ENCODE measurements around the gene JPH3.

JPH3 gene

DNA sequence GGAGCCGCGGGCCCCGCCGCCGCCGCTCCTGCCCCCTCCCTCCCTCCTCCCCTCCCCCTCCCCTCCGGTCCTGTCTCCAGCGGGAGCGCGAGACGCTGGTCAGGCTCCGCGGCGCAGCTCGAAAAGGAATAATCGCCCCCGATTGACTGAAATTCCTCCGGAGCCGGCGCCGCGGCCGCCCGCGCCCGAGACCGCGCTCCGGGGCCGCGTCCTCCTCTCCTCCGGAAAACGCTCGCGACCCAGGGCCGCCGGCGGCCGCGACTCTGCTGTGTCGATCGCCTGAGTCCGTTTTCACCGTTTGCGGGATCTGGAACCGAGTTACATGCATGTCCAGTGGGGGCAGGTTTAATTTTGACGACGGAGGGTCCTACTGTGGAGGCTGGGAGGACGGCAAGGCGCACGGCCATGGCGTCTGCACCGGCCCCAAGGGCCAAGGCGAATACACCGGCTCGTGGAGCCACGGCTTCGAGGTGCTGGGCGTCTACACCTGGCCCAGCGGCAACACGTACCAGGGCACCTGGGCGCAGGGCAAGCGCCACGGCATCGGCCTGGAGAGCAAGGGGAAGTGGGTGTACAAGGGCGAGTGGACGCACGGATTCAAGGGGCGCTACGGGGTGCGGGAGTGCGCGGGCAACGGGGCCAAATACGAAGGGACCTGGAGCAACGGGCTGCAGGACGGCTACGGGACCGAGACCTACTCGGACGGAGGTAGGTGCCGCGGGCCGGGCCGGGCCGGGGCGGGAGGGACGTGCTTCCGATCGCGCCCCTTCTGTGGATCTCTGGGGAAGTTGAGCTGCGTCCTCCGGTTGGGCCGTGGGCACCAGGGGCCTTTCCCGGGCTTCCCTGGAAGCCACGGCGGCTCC is 744 bp downstream of the JPH3 start:
- DNase-seq = no peak

DNA sequence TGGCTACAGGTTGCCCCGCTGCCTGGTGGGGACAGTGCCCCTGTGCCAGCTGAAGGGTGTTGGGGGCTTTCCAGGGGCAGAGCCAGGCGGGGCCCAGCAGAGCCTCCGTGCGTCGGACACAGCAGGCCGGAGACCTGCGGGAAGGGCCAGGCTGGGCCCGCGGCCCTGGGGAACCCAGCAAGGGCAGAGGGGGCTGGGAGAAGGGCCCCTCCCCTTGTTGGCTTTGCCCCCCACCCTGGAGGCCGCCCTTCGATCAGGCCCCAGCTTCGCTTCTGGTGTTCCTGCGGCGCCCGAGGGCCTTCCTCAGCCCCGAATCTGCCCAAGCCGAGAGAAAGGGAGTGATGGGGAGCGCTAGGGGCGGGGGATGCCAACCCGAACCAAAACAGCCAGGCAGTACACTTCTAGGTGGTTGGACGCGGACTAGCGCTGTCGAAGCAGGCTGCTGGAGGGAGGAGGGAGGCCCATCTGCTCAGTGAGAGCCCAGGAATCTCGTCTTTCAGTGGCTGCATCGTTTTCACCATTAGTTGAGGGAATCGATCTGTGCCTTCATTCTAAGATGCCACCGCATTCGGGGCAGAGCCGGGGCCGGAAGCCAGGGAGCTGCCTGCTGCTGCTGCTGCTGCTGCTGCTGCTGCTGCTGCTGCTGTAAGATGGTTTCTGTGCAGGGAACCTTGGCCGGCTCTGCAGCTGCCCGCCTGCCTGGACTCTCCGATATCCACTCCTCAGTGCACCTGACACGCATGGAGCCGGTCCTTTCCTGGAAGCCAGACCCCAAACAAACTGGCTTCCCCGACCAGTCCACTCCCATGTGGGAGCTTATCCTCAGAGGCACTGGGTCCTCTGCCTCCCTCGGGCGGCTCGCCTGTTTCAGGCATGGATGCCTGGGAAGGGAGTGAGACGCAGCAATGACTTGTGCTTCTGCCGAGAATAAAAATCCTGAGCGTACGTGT is 1.7 kb downstream of the JPH3 start:
- DNase-seq = no peak

DNA sequence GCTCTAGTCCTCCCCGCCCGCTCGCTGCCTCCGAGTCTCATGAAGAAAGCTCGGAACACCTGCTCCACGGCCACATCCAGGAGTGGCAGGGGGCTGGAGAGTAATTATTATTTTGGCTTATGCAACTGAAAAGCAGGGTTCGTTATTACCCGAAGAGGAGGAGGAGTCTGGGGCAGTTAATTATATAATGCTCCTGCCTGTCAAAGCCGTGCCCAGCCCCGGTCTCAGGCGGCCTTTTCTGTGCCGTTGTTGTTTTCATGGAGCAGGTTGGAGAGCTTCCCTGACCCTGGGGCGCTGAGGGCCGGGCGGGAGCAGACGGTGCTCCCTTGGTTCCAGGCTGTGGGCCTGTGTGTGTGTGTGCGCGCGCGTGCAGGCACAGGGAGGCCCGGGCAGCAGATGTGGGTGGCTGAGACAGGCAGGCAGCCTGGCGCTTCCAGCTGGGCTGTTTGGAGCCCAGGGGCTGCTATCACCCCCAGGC is 2.4 kb downstream of the JPH3 start:
- no peak for DNase-seq

- DNase-seq = no peak
Measured at GRCh38 chr16:87607223-87607622, 4.9 kb downstream of the JPH3 start.

- DNase-seq = no peak
Measured at GRCh38 chr16:87607871-87608270, 5.6 kb downstream of the JPH3 start.

- DNase-seq = no peak
Measured at GRCh38 chr16:87608400-87608985, 6.2 kb downstream of the JPH3 start.

- DNase-seq = no peak
Measured at GRCh38 chr16:87610026-87610425, 7.7 kb downstream of the JPH3 start.

DNA sequence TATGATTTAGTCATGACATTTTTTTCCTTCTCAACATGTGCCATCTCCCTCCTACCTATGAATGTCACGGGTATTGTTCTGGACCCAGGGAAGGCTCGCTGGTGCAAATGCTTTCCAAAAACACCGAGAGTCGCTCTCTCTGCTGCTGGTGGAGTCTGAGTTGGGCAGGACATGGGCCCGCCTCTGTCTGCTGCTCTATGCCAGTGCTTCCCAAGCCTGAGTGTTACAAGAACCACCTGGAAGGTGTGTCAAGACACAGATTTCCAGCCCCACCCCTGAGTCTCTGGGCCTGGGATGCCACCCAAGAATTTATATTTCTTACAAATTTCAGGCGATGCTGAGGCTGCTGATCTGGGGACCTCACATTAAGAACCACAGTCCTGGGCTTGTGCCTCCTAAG is 9.1 kb downstream of the JPH3 start:
- no peak for DNase-seq

DNA sequence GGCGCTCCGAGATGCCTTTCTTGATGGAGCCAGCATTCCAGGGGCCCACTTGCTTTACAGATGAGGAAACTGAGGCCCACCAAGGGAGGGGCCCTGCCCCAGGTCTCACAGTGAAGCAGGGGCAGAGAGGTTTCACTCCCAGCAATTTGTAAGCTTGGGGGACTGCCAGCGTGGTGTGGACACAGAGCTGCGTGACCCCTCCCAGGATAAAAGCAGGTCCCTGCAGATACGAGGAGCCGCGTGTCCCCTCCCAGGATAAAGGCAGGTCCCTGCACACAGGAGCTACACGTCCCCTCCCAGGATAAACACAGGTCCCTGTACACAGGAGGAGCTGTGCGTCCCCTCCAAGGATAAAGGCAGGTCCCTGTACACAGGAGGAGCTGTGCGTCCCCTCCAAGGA is 11.7 kb downstream of the JPH3 start:
- DNase-seq = no peak

DNA sequence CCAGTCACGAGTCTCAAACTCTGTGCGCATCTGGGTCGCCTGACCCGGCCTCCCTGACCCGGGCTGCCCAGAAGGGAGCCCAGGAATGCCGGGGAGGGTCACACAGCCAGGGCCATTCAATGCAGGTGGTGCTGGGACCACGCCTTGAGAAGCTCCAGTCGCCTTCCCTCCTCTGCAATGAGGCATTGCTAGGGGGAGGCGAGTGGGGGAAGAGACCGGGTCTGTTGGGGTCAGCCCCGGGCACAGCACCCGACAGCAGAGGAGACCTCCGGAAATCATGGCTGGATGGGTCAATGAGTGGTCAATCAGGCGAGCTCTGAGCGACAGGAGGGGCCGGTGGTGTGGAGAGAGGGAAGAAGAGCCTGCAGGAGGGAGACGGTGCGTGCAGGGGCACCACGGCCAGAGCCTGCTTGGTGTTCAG is 13.3 kb downstream of the JPH3 start:
- no peak for DNase-seq

- DNase-seq = no peak
Measured at GRCh38 chr16:87616556-87616955, 14.2 kb downstream of the JPH3 start.

DNA sequence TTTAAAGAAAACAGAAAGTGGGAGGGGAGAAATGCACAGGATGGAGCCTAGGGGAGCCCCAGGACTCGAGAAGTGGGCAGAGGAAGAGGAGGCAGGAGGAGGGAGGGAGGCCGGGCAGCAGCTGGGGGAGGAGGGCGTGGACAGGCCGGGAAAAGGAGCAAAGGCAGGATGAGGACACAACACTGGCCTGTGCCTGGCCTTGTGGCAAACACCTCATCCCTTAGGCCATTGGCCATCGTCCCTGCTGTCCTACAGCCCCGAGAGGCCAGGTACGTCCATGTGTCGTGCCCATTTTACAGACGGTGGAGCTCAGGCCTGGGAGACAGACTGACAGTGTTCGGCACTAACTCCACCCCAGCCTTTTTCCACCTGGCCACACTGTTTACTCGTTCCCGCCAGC is 15.9 kb downstream of the JPH3 start:
- no peak for DNase-seq

DNA sequence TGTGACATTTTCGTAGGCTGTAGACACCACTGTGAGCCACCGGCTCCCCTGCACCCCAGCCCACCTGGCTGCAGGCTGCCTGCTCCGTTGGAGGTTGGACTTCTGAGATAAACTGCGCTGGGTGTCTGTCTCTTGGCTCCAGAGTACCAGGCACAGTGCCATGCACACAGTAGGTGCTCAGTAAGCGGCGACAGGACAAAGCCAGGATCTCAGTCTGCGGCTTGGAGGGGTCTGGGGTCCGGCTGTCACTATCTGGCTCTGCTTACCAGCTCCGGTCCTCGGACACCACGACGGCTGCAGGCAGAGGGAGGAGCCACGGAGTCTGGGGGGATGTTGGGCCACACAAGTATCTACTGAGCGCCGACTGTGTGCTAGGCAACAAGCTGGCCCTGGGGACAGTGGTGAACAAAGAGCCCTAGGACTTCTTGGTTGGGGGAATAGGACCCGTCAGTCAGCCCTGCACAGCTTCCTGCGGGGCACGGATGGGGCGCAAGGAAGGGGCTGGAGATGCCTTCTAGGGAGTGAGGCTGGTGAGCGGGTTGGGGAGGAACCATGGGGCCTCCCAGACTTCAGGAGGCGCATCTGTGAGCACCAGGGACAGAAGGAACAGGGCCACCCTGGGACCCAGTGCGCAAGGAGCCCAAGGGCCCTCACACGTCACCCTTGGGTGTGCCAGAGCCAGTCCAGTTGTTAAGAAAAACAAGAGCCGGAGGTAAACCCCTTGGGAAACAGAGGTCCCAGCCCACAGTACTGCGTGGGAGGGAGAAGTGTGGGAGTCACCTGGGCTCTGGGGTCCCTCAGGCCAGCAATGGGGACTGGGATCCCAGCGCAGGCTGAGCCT is 17.3 kb downstream of the JPH3 start:
- DNase-seq = no peak

GRCh38 chr16:87620201-87620495 is 17.8 kb downstream of the JPH3 start:
- DNase-seq = no peak

GRCh38 chr16:87621550-87621829 is 19.2 kb downstream of the JPH3 start:
- no peak for DNase-seq

DNA sequence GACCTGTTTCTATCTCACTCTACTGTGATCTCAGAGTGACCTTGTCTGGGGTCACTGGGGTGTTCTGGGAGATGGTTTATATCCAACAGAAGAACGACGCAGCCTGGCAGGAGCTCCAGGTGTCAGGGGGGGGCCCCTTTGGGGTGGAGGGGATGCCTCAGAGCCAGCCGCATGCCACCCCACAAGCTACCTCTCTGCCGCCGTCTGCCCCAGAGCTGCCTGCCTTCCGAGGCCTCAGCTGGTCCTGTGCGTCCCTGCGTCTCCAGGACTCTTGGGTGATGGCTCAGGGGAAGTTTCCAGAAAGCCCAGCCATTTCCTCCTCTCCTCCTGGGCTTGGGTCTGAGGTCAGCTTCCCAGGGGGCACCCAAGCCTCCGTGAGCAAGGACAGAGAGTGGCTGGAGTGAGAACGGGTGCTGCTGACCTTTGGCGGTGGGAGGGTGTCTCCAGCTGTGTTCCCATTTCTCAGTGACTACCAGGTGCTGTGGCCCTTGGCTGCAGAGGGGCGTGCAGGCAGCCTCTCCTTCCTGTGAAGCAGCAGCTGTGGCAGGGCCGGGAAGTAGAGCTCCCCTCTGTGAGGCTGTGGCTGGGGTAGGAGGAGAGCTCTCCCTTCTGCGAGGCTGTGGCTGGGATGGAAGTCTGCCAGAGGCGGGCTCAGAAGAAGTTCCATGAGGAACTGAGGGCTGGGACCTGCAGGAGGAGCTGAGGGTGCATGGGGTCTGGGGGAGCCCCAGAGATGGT is 19.8 kb downstream of the JPH3 start:
- DNase-seq = no peak

DNA sequence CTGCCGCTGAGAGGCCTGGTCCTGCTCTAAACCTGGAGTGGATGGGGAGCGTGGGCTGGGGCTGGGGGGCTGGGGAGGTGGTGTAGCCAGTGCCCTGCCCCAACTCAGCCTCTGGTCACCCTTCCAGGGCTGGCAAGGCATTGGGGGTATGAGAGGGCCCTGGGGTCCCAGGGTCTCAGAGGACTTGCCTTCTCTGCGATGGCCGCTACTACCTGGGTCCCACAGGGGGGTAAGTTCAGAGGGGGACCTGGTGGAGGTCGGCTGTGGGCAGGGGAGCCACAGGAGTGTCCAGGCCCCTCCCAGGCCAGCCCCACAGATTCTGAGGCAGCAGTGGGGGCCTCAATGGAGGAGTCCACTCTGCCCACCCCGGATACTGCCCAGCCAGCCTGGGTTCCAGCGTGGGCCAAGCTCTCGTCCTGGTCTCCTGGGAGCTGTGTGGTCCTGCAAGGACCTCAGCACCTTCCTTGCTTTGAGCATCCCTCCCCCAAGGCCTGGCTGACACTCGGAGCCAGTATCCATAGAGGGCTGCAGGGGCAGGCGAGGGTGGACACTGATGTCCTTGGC is 20.5 kb downstream of the JPH3 start:
- no peak for DNase-seq

GRCh38 chr16:87625241-87625797 is 23.0 kb downstream of the JPH3 start:
- DNase-seq = no peak

GRCh38 chr16:87626401-87626800 is 24.1 kb downstream of the JPH3 start:
- DNase-seq = no peak

DNA sequence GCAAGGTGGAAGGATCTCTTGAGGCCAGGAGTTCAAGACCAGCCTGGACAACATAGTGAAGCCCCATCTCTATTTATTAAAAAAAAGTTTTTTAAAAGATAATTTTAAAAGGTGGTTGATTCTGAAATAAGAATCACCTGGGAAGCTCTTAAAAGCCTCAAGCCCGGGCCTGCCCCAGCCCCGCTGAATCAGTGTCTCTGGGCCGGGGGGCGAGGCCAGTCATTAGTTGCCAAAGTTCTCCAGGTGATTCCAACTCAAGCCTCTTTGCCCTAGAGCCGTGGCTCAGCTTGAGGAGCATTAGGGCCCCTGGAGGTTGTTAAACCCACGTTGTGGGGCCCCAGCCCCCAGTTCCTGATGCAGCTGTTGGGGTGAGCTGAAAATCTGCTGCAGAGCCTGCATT is 24.6 kb downstream of the JPH3 start:
- DNase-seq = no peak

DNA sequence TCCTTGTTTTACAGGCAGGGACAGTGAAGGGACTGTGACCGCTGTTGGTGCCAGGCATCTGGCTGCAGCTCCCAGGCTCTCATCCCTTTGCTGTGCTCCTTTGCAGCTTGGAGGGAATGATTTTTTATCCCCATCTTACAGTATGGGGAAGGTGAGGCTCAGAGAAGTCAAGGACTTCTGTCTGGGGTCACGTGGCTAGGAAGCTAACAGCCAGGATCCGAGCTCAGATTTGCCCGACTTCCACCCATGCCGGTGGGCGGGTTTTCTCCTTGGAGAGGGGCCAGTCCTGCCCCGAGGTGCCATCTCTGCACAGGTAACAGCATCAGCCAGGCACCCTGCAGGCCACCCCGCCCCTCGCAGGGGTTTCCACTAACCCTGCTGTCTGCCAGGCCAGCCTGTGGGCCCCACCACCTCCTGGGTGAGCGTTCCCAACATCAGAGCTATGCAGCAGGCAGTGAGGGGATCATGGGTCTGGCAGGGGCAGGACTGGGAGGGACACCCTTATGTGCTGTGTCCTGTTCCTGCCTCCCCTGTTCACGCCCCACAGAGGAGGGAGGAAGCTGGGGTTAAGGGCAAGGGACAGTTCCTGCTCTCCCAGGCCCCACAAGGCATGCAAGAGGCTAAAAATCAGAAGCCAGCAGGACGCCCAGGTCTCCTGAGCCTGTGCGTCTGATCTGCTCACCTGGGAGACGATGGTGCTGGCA is 25.4 kb downstream of the JPH3 start:
- no peak for DNase-seq

Data from GF-D8 (cell line).